Heart left ventricle (tissue), 13 donors: ENCODE measurements around the gene FOXP2.

ENCODE experiments used
- CTCF ChIP-seq, 12 donors: fragments of 200-600 bp; sonication (generic) in 4 of 12; IDR thresholded peaks; one replicate each; pipeline versions ENCODE4 v1.5.0 to v1.8.0; 2018 to 2022; ENCODE audit warnings: antibody characterized with exemption in 12 of 12, mild to moderate bottlenecking in 5 of 12
- POLR2A ChIP-seq, 2 donors: fragments of 450-650 bp; IDR thresholded peaks; one replicate each; pipeline ENCODE4 v1.6.1; 2017; ENCODE audit warnings: antibody characterized with exemption in 2 of 2, mild to moderate bottlenecking in 2 of 2, moderate library complexity in 2 of 2
- donor health status: ischemic (EF 13 %, LVEDD 7.1; RV severe dilation, severe dysfunction).
- donor health status: DM: no; HTN: yes; CAD: no.
- donor health status: DM: no; HTN: no; CAD: no.
- donor health status: ischemic (EF 25% LVEDD 6.9; RV normal size, moderate dysfunction).
- donor health status: ischemic (EF 25% LVEDD 5.7; RV mildly dilated, moderate dysfunction).
- donor health status: ischemic (EF 35%, LVEDD 5.7; RV mildly dilated, moderate dysfunction).
- donor health status: nonischemic (EF 11% LVEDD 7.7; RV severe dilation, severe dysfunction).
- donor health status: DM: yes; HTN: yes; CAD: no.
- donor health status: PGD.
- donor health status: ischemic (EF 29% LVEDD 5.4; RV normal size, mild dysfunction).
- donor health status: nonischemic (EF 23%, LVEDD 6.1; RV moderate dilation, normal function).

- TF ChIP-seq CTCF (IDR thresholded peaks at IDR 0.05) (no peak), POLR2A (IDR thresholded peaks at IDR 0.05) (no peak)
These were observed 230.8 kb downstream of the FOXP2 start for GRCh38 chr7:114645451-114645850.
